HEK293T (cell line): ENCODE results near the gene OR51E1.

Source experiments
- ARNT ChIP-seq: fragments of 450-650 bp; IDR thresholded peaks from 2 replicates; pipeline ENCODE4 v1.6.1; 2017; ENCODE audit warnings: mild to moderate bottlenecking
- BHLHE40 ChIP-seq: fragments of 450-650 bp; IDR thresholded peaks from 2 replicates; pipeline ENCODE4 v1.6.1; 2016; ENCODE audit warnings: mild to moderate bottlenecking, moderate library complexity, borderline replicate concordance
- FOXM1 ChIP-seq: fragments of 450-650 bp; IDR thresholded peaks from 2 replicates; pipeline ENCODE4 v1.6.1; 2017; ENCODE audit warnings: mild to moderate bottlenecking, borderline replicate concordance
- HDGF ChIP-seq: fragments of 450-650 bp; IDR thresholded peaks from 2 replicates; pipeline ENCODE4 v1.6.1; 2017; ENCODE audit warnings: antibody characterized with exemption, borderline replicate concordance
- LEF1 ChIP-seq: fragments of 450-650 bp; IDR thresholded peaks from 2 replicates; pipeline ENCODE4 v1.6.1; 2017; ENCODE audit warnings: mild to moderate bottlenecking, borderline replicate concordance
- NFRKB ChIP-seq: fragments of 450-650 bp; IDR thresholded peaks from 2 replicates; pipeline ENCODE4 v1.6.1; 2016; ENCODE audit warnings: mild to moderate bottlenecking, moderate library complexity

- TF ChIP-seq LEF1 (no peak), ARNT (no peak), NFRKB (no peak), HDGF (no peak), BHLHE40 (no peak), FOXM1 (no peak)
Measured at GRCh38 chr11:4606231-4607015, 37.4 kb upstream of the OR51E1 start.
